GM12878 (cell line): ENCODE data around the gene KLKB1. TPM values are rescaled to one million over a fixed set of nuclear protein-coding genes. Genes with fewer than 3 reads are reported as not detected.

Experiments
- ATAC-seq: fragments of 200-7000 bp; cut with Tn5 transposase; 3 replicates; pipeline ENCODE4 v1.9.1; 2020; ENCODE audit warnings: mild to moderate bottlenecking, moderate library complexity
- BruUV-seq: library from RNA; stranded (reverse); fragments of 400-500 nt; replicated peaks from 2 replicates; lab custom pipeline; 2021; lab: Mats Ljungman, UMichigan
- CTCF ChIA-PET: fragments of 300-600 bp; sonication (Branson Sonifier 250); formaldehyde crosslinking; extraction: SDS; loops from one replicate; lab custom pipeline; 2021; ENCODE audit warnings: inconsistent platforms; lab: Yijun Ruan, JAX
- POLR2A ChIA-PET: fragments of 350-600 bp; formaldehyde crosslinking; extraction: SDS; loops from one replicate; lab custom pipeline; 2021; ENCODE audit warnings: inconsistent platforms; lab: Charles Lee
- RAD21 ChIA-PET: fragments of 300-600 bp; sonication (Branson Sonifier 250); formaldehyde crosslinking; loops from one replicate; lab custom pipeline; 2023; ENCODE audit warnings: antibody characterized with exemption; ENCODE audit not compliant: unreplicated experiment; lab: Charles Lee
- SMC1A ChIA-PET: fragments of 300-600 bp; sonication (Branson Sonifier 250); formaldehyde crosslinking; loops from one replicate; lab custom pipeline; 2023; ENCODE audit not compliant: unreplicated experiment, uncharacterized antibody; lab: Charles Lee
- DNase-seq: peaks from one replicate; pipeline ENCODE4 v3.0.0-alpha.2; 2011; ENCODE audit warnings: low read depth, low spot score
- FAIRE-seq: peaks from 3 replicates; lab custom pipeline; 2011; peaks lifted over from hg19 to GRCh38; lab: Jason Lieb, UNC
- H2AFZ ChIP-seq: 2 replicates; pipeline ENCODE4 v1.6.0; 2011; ENCODE audit warnings: low read depth, low read length, control low read depth; ENCODE audit not compliant: control insufficient read depth
- H3K27ac ChIP-seq: 2 replicates; pipeline ENCODE4 v1.5.1; 2011; ENCODE audit warnings: control low read depth; ENCODE audit not compliant: control insufficient read depth, insufficient read depth
- H3K27me3 ChIP-seq, 2 experiments: replicated peaks in 1 of 2; 2 replicates each; pipeline versions ENCODE4 v1.6.0 to v1.6.1; 2011; ENCODE audit warnings: low read length in 1 of 2; ENCODE audit not compliant: control insufficient read depth in 2 of 2, insufficient read depth in 2 of 2
- H3K36me3 ChIP-seq, 2 experiments: 2 replicates each; pipeline ENCODE4 v1.5.1; 2011; ENCODE audit warnings: low read length in 1 of 2; ENCODE audit not compliant: control insufficient read depth in 2 of 2, insufficient read depth in 2 of 2
- H3K4me1 ChIP-seq: 2 replicates; pipeline ENCODE4 v1.6.1; 2011; ENCODE audit warnings: mild to moderate bottlenecking, low read length, moderate library complexity, mixed read lengths; ENCODE audit not compliant: control insufficient read depth, insufficient read depth
- H3K4me2 ChIP-seq: 2 replicates; pipeline ENCODE4 v1.6.0; 2011; ENCODE audit warnings: control low read depth; ENCODE audit not compliant: control insufficient read depth, insufficient read depth
- H3K4me3 ChIP-seq: fragments of 200-600 bp; sonication (generic); 2 replicates; pipeline ENCODE4 v1.5.1; 2016
- H3K79me2 ChIP-seq: 2 replicates; pipeline ENCODE4 v1.6.0; 2011; ENCODE audit warnings: low read length; ENCODE audit not compliant: control insufficient read depth, insufficient read depth
- H3K9ac ChIP-seq: 2 replicates; pipeline ENCODE4 v1.8.0; 2011; ENCODE audit warnings: low read length, control low read depth, mixed read lengths; ENCODE audit not compliant: control insufficient read depth, insufficient read depth
- H3K9me3 ChIP-seq: replicated peaks from 3 replicates; pipeline ENCODE4 v1.5.1; 2011; ENCODE audit warnings: mild to moderate bottlenecking, low read length; ENCODE audit not compliant: control insufficient read depth, insufficient read depth
- H4K20me1 ChIP-seq: 2 replicates; pipeline ENCODE4 v1.6.0; 2011; ENCODE audit not compliant: control insufficient read depth, insufficient read depth
- ATF3 ChIP-seq: IDR thresholded peaks from 2 replicates; pipeline ENCODE4 v1.6.1; 2011; ENCODE audit warnings: low read depth, mild to moderate bottlenecking, low read length, moderate library complexity, borderline replicate concordance; ENCODE audit errors: extremely low read depth
- BMI1 ChIP-seq: fragments of 450-650 bp; IDR thresholded peaks from 2 replicates; pipeline ENCODE4 v1.6.1; 2016; ENCODE audit warnings: mild to moderate bottlenecking, moderate library complexity, borderline replicate concordance
- DPF2 ChIP-seq: fragments of 450-650 bp; IDR thresholded peaks from 2 replicates; pipeline ENCODE4 v1.6.1; 2017; ENCODE audit warnings: mild to moderate bottlenecking
- HDGF ChIP-seq: fragments of 450-650 bp; IDR thresholded peaks from 2 replicates; pipeline ENCODE4 v1.6.1; 2016; ENCODE audit warnings: antibody characterized with exemption
- MEF2B ChIP-seq: fragments of 450-650 bp; IDR thresholded peaks from 2 replicates; pipeline ENCODE4 v1.6.1; 2018; ENCODE audit warnings: mild to moderate bottlenecking, moderate library complexity; ENCODE audit not compliant: partially characterized antibody, poor library complexity, severe bottlenecking
- NRF1 ChIP-seq: conservative IDR thresholded peaks from 2 replicates; pipeline ENCODE4 v1.6.1; 2011; ENCODE audit warnings: mild to moderate bottlenecking, low read depth, low read length, improper control_type of control experiment
- POLR2AphosphoS5 ChIP-seq: IDR thresholded peaks from 2 replicates; pipeline ENCODE4 v1.6.1; 2011; ENCODE audit warnings: mild to moderate bottlenecking, low read length, inconsistent platforms
- PRDM15 ChIP-seq: fragments of 450-650 bp; formaldehyde crosslinking; IDR thresholded peaks from 2 replicates; pipeline ENCODE4 v1.4.0; 2020; ENCODE audit warnings: mild to moderate bottlenecking, moderate library complexity
- SKIL ChIP-seq: fragments of 450-650 bp; IDR thresholded peaks from 2 replicates; pipeline ENCODE4 v1.6.1; 2017; ENCODE audit warnings: mild to moderate bottlenecking, low read depth, inconsistent platforms; ENCODE audit not compliant: poor library complexity, severe bottlenecking
- STAT3 ChIP-seq: IDR thresholded peaks from 2 replicates; pipeline ENCODE4 v1.6.1; 2011; ENCODE audit warnings: low read depth, low read length, improper control_type of control experiment
- SUZ12 ChIP-seq: fragments of 200-600 bp; sonication (generic); IDR thresholded peaks from one replicate; pipeline ENCODE4 v1.6.1; 2018; ENCODE audit warnings: antibody characterized with exemption, mild to moderate bottlenecking; ENCODE audit not compliant: unreplicated experiment
- TCF3 ChIP-seq: IDR thresholded peaks from 2 replicates; pipeline ENCODE4 v1.6.1; 2012; ENCODE audit warnings: low read depth, mild to moderate bottlenecking, low read length, borderline replicate concordance; ENCODE audit not compliant: insufficient read depth
- WRNIP1 ChIP-seq: IDR thresholded peaks from 2 replicates; pipeline ENCODE4 v1.6.1; 2011; ENCODE audit warnings: low read depth, low read length, improper control_type of control experiment, borderline replicate concordance
- WGBS: methylation state at CpG from one replicate; pipeline ENCODE4 v1.1.6; 2016; ENCODE audit warnings: low lambda C conversion rate; ENCODE audit not compliant: insufficient replicate concordance, insufficient coverage; ENCODE audit errors: missing lambda C conversion rate; 5-methylcytosine and 5-hydroxymethylcytosine counted together
- in situ Hi-C: fragments of 300-500 bp; cut with MboI; formaldehyde crosslinking; loops from 9 replicates; pipeline ENCODE4 v1.14.3; 2018; ENCODE audit warnings: mixed read lengths
- intact Hi-C: fragments of 100-400 bp; cut with micrococcal nuclease; formaldehyde crosslinking; loops from one replicate; pipeline ENCODE4 v1.14.2; 2022; ENCODE audit not compliant: unreplicated experiment
- polyA plus RNA-seq, 11 experiments: library from polyadenylated mRNA; depleted of rRNA in 4 of 11; unstranded in 6 of 11; stranded (reverse) in 5 of 11; fragments of >200 nt; fragmentation: Nextera tagmentation in 4 of 11; fragmentation: Illumina TruSeq in 1 of 11; extraction: Ambion mirVana in 4 of 11; extraction: Trizol in 1 of 11; gene quantifications; 1 replicate in 1 of 11; 2 replicates in 10 of 11; pipeline versions ENCODE4 v1.2.1 to v1.2.3, GENCODE V29; 2011 to 2016; ENCODE audit warnings: inconsistent platforms in 2 of 11, missing spikeins in 2 of 11, low read depth in 1 of 11
- total RNA-seq, 4 experiments: library from RNA; depleted of rRNA in 3 of 4; stranded (reverse); fragments of >200 nt in 3 of 4; fragmentation: Illumina TruSeq in 1 of 4; extraction: Trizol in 1 of 4; gene quantifications; 2 replicates each; pipeline versions ENCODE4 v1.2.1 to v1.2.3, GENCODE V29; 2013 to 2021

KLKB1 gene
- total and polyA plus RNA-seq, 10 of the 15 experiments (the other 5 are each of a cell fraction or from before 2014, with no cell fraction given): 0.04 TPM; not detected in 9

- ATAC-seq (no peak), FAIRE-seq (no peak)
- BruUV-seq: no TSS peak
- H3K4me1 ChIP-seq: no peaks in the 10 kb centered on the region
- SMC1A ChIA-PET: no interaction called here
- no peak overlapping the region for H3K9ac ChIP-seq
- no peaks in the 10 kb centered on the region for H3K36me3 ChIP-seq
- H3K27ac ChIP-seq: no peak overlapping the region
- no peak overlapping the region for H3K4me2 ChIP-seq
- no peaks in the 10 kb centered on the region for H4K20me1 ChIP-seq
- no peaks in the 10 kb centered on the region for H3K9me3 ChIP-seq
- in situ Hi-C loops (no loop called here), intact Hi-C loops (no loop called here)
- CTCF ChIA-PET: no interaction called here
- H2AFZ ChIP-seq: no peak overlapping the region
- no peaks in the 10 kb centered on the region for H3K27me3 ChIP-seq
- 68% methylated on average over 2 of the region's 2 CpGs for WGBS
- no peaks in the 10 kb centered on the region for H3K79me2 ChIP-seq
- TF ChIP-seq NRF1 (no peak), STAT3 (no peak), POLR2AphosphoS5 (no peak), BMI1 (no peak)
- TF ChIP-seq, all 136 proteins: peak for 0
- H3K4me3 ChIP-seq: no peak overlapping the region
- RAD21 ChIA-PET: no interaction called here
- POLR2A ChIA-PET: no interaction called here
- DNase-seq: no peak
These were observed 1.2 kb downstream of the KLKB1 start for GRCh38 chr4:186228514-186228894.

- in situ Hi-C loops: no loop called here
- no peaks in the 10 kb centered on the region for H3K79me2 ChIP-seq
- no peak for ATAC-seq
- no peaks in the 10 kb centered on the region for H3K36me3 ChIP-seq
- H3K4me3 ChIP-seq: no peak overlapping the region
- ChIA-PET RAD21 (no interaction called here), POLR2A (no interaction called here), SMC1A (no interaction called here), CTCF (no interaction called here)
- no peak overlapping the region for H3K4me2 ChIP-seq
- WGBS: 4% methylated on average over 2 of the region's 2 CpGs
- no peaks in the 10 kb centered on the region for H3K4me1 ChIP-seq
- no peak overlapping the region for H3K27ac ChIP-seq
- BruUV-seq: no TSS peak
- no peak for FAIRE-seq
- H2AFZ ChIP-seq: no peak overlapping the region
- H3K9me3 ChIP-seq: no peaks in the 10 kb centered on the region
- no peaks in the 10 kb centered on the region for H3K27me3 ChIP-seq
- intact Hi-C loops: no loop called here
- H4K20me1 ChIP-seq: no peaks in the 10 kb centered on the region
- H3K9ac ChIP-seq: no peak overlapping the region
- DNase-seq: no peak
- no peak for TF ChIP-seq WRNIP1
- TF ChIP-seq PRDM15: no peak
- no peak for TF ChIP-seq SUZ12
- TF ChIP-seq ATF3: no peak
- TF ChIP-seq HDGF: no peak
- no peak for TF ChIP-seq SKIL
- TF ChIP-seq DPF2: no peak
- TF ChIP-seq MEF2B: no peak
- no peak for TF ChIP-seq TCF3
These were observed 7.1 kb downstream of the KLKB1 start for GRCh38 chr4:186234367-186234766.
